HG03460 (cell line): ENCODE data around the gene PHETA2.
"Not testable (repeated sequence)": the region's sequence is repeated elsewhere in the genome, so short reads cannot be mapped to it uniquely, and the experiment has no call there.

Experiments used
- ATAC-seq: cut with Tn5 transposase; IDR thresholded peaks from one replicate; pipeline ENCODE4 v1.9.1; 2021; ENCODE audit not compliant: unreplicated experiment

PHETA2 gene

DNA sequence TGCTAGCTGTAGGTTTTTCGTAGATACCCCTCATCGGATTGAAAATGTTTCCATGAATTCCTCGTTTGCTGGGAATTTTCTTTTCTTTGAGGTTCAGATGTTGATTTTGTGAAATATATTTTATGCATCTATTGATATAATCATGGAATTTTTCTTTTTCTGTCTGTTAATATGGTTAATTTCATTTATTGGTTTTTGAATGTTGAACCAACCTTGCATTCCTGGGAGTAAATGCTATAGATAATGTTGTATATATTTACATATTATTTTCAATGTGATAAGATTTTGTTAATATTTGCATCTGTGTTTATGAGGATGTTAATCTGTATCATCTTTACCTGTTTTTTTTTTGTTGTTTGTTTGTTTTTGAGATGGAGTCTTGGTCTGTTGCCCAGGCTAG is 27.2 kb downstream of the PHETA2 start:
- ATAC-seq = no peak

DNA sequence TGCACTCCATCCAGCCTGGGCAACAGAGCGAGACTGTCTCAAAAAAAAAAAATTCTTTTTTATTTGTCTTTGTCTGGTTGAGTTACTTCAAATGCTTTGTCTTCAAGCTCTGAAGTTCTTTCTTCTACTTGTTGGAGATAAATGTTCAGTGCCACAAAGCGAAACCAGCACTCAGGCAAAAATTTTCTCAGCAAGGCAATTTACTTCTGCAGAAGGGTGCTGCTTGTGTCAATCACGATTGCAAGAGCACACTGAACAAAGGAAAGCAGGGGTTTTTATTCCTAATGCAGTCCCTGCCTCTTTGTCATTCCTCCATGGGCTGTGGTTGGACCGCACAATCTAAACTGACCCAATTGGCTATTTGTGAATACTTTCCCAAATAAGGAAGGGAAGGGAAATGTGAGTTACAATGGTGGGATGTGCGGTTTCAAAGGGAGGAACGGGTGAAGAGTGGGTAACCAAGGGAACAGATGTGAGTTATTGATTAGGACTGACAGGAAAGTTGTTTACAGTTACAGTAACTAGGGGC is 30.3 kb downstream of the PHETA2 start:
- ATAC-seq = not testable (repeated sequence)

DNA sequence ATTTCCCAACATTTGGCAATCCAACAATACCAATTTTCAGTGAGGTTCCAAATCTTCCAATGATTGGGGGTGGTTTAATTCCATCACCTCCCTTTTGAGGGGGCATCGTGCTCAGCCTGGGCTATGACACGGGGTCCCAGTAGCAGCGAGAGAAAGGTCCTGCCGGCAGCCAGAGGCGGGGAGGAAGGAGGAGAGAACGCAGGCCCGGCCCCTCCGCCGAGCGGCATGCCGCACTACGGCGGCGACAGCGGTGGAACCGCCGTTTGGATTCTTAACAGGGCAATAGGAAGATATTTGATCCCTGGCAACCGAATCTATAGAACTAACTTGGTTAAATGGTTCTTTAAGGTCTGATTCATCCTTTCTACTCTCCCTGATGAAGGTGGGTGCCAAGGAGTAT is 34.8 kb downstream of the PHETA2 start:
- no peak for ATAC-seq

DNA sequence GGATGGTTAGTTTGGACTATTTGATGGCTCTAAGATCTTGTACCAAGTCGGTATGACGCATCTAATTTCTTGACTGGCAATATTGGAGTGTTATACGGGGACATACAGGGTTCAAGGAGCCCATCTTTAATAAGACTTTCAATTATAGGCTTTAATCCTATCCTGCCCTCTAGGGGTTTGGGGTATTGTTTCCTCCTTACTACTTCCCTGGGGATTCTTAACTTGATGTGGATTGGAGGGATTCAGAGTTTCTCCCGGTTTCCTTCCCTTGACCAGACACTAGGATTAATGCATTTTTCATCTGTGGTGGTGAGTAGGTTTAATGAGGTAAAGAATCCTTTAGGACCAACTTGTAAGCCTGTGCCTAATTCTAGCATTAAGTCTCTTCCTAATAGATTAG is 37.8 kb downstream of the PHETA2 start:
- ATAC-seq = no peak

DNA sequence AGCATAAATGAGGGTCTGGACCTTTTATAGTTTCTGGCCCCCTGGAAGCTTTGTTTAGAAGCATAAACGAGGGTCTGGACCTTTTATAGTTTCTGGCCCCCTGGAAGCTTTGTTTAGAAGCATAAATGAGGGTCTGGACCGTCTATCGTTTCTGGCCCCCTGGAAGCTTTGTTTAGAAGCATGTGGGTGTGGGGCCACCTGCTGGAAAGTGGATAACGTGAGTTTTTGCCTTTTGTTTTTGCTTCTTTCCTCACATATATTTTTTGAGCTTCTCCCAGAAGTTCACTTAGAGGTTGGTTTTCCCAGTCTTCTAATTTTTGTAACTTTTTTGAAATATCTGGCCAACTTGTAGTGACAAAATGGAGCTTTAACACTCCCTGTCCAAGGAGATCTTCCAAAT is 38.7 kb downstream of the PHETA2 start:
- ATAC-seq = not testable (repeated sequence)

DNA sequence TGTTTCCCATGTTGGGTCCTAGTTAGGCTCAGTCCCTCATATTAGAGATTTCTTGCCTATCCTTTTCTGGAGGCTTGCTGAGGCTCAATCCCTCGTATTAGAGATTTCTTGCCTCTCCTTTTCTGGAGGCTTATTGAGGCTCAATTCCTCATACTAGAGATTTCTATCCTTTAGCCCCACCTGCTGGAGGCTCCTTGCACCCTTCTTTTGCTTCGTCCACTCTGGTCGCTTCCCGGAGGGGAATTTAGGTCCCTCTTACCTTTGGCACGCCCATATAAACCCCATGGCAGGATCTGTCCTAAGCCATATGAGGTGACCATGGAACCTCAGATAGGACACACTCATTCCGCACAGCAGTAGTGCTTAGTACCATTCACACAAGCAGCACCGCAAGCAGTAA is 40.7 kb downstream of the PHETA2 start:
- ATAC-seq = no peak

DNA sequence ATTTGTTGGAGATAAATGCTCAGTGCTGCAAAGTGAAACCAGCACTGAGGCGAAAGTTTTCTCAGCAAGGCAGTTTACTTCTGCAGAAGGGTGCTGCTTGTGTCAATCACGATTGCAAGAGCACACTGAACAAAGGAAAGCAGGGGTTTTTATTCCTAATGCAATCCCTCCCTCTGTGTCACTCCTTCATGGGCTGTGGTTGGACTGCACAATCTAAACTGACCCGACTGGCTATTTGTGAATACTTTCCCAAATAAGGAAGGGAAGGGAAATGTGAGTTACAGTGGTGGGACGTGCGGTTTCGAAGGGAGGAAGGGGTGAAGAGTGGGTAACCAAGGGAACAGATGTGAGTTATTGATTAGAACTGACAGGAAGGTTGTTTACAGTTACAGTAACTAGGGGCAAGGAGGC is 41.4 kb downstream of the PHETA2 start:
- not testable (repeated sequence) for ATAC-seq

DNA sequence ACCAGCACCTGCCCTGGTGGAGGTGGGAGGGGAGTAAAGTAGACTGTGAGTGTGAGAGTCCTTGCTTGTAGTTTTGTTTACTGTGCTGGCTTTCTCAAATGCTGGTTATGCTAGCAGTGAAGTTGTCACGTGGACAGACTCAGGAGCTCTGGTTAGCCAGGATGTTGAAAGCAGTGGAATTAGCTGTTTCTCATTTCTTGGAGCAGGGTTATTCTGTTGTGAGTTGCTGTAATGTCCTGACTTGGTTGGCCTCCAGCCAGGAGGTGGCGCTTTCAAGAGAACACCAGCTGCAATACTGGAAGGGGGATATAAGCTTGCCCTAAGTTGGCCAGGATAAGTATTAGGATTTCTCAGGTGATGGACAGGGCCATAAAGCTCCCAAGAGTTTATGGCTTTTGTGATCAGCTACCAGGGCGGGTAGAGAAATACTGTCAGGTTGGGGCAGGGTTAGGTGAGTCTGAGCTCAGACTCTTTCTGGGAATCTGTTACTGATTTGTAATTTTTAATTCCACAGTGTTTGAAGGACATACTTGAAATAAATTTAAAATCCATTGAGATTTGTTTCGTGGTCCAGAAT is 42.9 kb downstream of the PHETA2 start:
- ATAC-seq = no peak

DNA sequence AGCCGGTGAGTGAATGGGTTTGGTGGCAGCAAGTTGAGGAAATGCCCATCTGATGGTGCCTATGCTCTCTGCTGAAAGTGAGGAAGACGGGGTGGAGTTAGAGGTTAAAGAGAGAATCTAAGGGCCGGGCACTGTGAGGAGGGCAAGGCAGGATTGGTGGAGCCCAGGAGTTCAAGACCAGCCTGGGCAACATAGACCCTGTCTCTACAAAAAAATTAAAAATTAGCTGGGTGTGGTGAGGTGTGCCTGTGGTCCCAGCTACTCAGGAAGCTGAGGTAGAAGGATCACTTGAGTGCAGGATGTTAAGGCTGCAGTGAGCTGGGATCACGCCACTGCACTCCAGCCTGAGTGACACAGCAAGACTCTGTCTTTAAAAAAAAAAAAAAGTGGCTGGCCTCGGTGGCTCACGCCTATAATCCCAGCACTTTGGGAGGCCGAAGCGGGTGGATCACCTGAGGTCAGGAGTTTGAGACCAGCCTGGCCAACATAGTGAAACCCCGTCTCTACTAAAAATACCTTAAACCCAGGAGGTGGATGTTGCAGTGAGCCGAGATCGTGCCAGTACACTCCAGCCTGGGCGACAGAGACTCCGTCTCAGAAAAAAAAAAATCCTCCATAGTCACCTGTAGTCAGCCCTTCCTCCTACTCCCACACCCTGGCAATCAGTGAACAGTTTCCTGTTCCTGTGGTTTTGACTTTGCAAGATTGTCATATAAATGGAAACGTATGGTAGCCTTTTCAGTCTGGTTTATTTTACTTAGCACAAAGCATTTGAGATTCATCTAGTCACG is 46.4 kb downstream of the PHETA2 start:
- ATAC-seq = not testable (repeated sequence)

DNA sequence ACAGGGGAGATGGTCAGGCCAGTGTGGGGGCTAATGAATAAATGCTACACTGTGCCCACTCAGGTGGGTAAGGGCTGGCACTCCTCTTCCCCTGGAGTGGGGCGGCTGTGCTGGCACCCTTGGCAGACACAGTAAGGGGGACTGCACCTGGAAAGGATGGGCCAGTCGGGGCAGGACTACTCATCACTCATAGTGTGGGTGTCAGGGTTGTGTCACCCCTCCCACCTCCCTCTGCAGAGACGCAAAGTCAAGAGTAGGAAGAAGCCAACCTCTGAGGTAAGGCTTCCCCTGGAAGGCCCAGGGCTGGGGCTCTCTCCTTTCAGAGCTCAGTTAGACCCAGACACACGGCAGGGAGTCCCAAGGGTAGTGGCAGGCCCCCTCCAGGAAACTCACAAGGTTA is 49.5 kb downstream of the PHETA2 start:
- ATAC-seq = not testable (repeated sequence)

DNA sequence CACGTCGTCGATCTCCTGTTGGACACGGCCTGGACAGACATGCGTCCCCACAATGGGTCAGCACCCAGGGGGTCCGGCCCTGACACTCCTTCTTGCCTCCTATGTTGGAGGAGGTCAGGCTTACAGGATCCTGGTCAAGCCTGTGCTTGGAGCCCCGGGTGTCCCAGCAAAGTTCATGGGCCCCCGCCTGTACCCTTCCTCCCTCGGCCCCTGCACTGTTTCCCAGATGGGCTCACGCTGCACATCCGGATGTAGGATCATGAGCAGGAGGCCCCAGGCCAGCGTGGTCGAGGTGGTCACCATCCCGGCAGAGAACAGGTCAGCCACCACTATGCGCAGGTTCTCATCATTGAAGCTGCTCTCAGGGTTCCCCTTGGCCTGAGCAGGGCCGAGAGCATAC is 53.6 kb downstream of the PHETA2 start:
- no peak for ATAC-seq

DNA sequence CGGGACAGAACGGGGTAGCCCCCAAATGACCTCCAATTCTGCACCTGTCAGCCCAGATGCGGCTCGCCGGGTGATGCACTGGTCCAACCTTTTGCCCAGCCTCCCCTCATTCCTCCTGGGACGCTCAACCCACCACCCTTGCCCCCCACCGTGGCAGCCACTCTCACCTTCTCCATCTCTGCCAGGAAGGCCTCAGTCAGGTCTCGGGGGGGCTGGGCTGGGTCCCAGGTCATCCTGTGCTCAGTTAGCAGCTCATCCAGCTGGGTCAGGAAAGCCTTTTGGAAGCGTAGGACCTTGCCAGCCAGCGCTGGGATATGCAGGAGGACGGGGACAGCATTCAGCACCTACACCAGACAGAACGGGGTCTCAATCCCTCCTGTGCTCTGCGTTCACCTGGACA is 54.0 kb downstream of the PHETA2 start:
- not testable (repeated sequence) for ATAC-seq
